ENCODE data around the gene TSNAX.

DNA sequence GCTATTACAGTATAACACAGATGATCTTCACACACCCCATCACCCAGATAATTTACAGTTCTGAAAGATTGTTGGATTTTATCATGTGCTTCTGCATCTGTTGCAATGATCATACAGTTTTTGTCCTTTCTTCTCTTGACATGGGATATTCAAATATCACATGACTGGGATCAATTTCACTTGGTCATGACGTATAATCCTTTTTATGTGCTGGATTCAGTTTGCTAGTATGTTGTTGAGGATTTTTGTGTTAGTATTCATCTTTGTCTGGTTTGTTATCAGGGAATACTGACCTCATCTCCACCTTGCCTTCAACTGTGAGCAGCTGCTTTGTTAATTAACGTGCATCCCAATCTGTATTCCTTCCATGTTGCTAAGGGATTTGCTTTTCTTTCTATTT is 53.4 kb downstream of the TSNAX start:
- TF ChIP-seq, protein P1, sequence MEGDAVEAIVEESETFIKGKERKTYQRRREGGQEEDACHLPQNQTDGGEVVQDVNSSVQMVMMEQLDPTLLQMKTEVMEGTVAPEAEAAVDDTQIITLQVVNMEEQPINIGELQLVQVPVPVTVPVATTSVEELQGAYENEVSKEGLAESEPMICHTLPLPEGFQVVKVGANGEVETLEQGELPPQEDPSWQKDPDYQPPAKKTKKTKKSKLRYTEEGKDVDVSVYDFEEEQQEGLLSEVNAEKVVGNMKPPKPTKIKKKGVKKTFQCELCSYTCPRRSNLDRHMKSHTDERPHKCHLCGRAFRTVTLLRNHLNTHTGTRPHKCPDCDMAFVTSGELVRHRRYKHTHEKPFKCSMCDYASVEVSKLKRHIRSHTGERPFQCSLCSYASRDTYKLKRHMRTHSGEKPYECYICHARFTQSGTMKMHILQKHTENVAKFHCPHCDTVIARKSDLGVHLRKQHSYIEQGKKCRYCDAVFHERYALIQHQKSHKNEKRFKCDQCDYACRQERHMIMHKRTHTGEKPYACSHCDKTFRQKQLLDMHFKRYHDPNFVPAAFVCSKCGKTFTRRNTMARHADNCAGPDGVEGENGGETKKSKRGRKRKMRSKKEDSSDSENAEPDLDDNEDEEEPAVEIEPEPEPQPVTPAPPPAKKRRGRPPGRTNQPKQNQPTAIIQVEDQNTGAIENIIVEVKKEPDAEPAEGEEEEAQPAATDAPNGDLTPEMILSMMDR (optimal IDR thresholded peaks at IDR 0.05 in 1 of 3, IDR thresholded peaks at IDR 0.05 in 1 of 3, conservative IDR thresholded peaks at IDR 0.05 in 1 of 3; ENCODE audit: extremely low read depth in 1 of 3, insufficient read depth in 2 of 3, low read length in 3 of 3): no peak
- no peak for TF ChIP-seq EZH2 (IDR thresholded peaks at IDR 0.05; ENCODE audit: low read length)
